IMR-90 (cell line): Measurements from ENCODE around the gene METTL27. TPM values are rescaled to one million over a fixed set of nuclear protein-coding genes. Genes with fewer than 3 reads are reported as not detected.

ENCODE experiments used
- ATAC-seq: fragments of 200-7000 bp; cut with Tn5 transposase; 2 replicates; pipeline ENCODE4 v1.9.1; 2020; ENCODE audit warnings: low read depth, mild to moderate bottlenecking, moderate library complexity
- BruUV-seq: library from RNA; stranded (reverse); fragments of 400-500 nt; replicated peaks from 2 replicates; lab custom pipeline; 2021; lab: Mats Ljungman, UMichigan
- CTCF ChIA-PET: fragments of 300-600 bp; formaldehyde crosslinking; extraction: SDS; loops from one replicate; lab custom pipeline; 2021; ENCODE audit warnings: antibody characterized with exemption; lab: Yijun Ruan, JAX
- POLR2A ChIA-PET: fragments of 300-600 bp; sonication (Branson Sonifier 250); formaldehyde crosslinking; loops from one replicate; lab custom pipeline; 2022; ENCODE audit warnings: antibody characterized with exemption; ENCODE audit not compliant: unreplicated experiment; lab: Charles Lee
- DNase-seq: peaks from one replicate; pipeline ENCODE4 v3.0.0; 2013
- H2AFZ ChIP-seq: replicated peaks from 2 replicates; pipeline ENCODE3; 2013; ENCODE audit warnings: low read length, mild to moderate bottlenecking; ENCODE audit not compliant: poor library complexity
- H2AK5ac ChIP-seq: 2 replicates; pipeline ENCODE4 v1.6.1; 2013; ENCODE audit warnings: low read depth, low read length, inconsistent platforms
- H2AK9ac ChIP-seq: replicated peaks from 2 replicates; pipeline ENCODE3; 2013; ENCODE audit warnings: mild to moderate bottlenecking, low read depth, low read length, moderate library complexity; ENCODE audit not compliant: poor library complexity
- H2BK120ac ChIP-seq: 2 replicates; pipeline ENCODE4 v1.6.1; 2013; ENCODE audit warnings: low read depth, low read length, inconsistent platforms
- H2BK15ac ChIP-seq: 3 replicates; pipeline ENCODE4 v1.6.1; 2013; ENCODE audit warnings: low read depth, low read length, inconsistent platforms
- H2BK20ac ChIP-seq: 2 replicates; pipeline ENCODE4 v1.6.1; 2013; ENCODE audit warnings: low read depth, mild to moderate bottlenecking, inconsistent platforms, low read length, moderate library complexity
- H2BK5ac ChIP-seq: 2 replicates; pipeline ENCODE4 v1.6.1; 2013; ENCODE audit warnings: mild to moderate bottlenecking, low read depth, low read length, inconsistent platforms; ENCODE audit not compliant: poor library complexity, severe bottlenecking
- H3K14ac ChIP-seq: replicated peaks from 2 replicates; pipeline ENCODE4 v1.6.1; 2013; ENCODE audit warnings: low read depth, low read length, inconsistent platforms
- H3K18ac ChIP-seq: 2 replicates; pipeline ENCODE4 v1.6.1; 2013; ENCODE audit warnings: low read depth, low read length, control low read depth
- H3K23ac ChIP-seq: 2 replicates; pipeline ENCODE4 v1.6.1; 2013; ENCODE audit warnings: low read depth, low read length, inconsistent platforms
- H3K27ac ChIP-seq: 2 replicates; pipeline ENCODE4 v1.5.1; 2013; ENCODE audit warnings: mild to moderate bottlenecking, control low read depth, low read length; ENCODE audit not compliant: insufficient read depth
- H3K27me3 ChIP-seq: 2 replicates; pipeline ENCODE4 v1.6.1; 2013; ENCODE audit warnings: low read length; ENCODE audit not compliant: control insufficient read depth, insufficient read depth
- H3K36me3 ChIP-seq: 2 replicates; pipeline ENCODE4 v1.6.1; 2013; ENCODE audit warnings: low read length, mixed read lengths; ENCODE audit not compliant: control insufficient read depth, insufficient read depth
- H3K4ac ChIP-seq: 2 replicates; pipeline ENCODE4 v1.6.1; 2013; ENCODE audit warnings: low read depth, low read length, inconsistent platforms
- H3K4me1 ChIP-seq: 2 replicates; pipeline ENCODE4 v1.6.1; 2013; ENCODE audit warnings: low read length, mixed read lengths; ENCODE audit not compliant: control insufficient read depth, insufficient read depth
- H3K4me2 ChIP-seq: 2 replicates; pipeline ENCODE4 v1.6.1; 2013; ENCODE audit warnings: low read depth, mild to moderate bottlenecking, control low read depth, low read length, moderate library complexity
- H3K4me3 ChIP-seq: 2 replicates; pipeline ENCODE4 v1.5.1; 2013; ENCODE audit warnings: low read depth, mild to moderate bottlenecking, control low read depth, low read length, moderate library complexity; ENCODE audit not compliant: insufficient read depth
- H3K56ac ChIP-seq: 2 replicates; pipeline ENCODE4 v1.6.1; 2013; ENCODE audit warnings: low read length, inconsistent platforms; ENCODE audit not compliant: insufficient read depth; ENCODE audit errors: extremely low read depth
- H3K79me1 ChIP-seq, 2 experiments: 2 replicates each; pipeline ENCODE4 v1.6.1; 2013; ENCODE audit warnings: low read length in 2 of 2, inconsistent platforms in 1 of 2, low read depth in 1 of 2
- H3K9ac ChIP-seq: 2 replicates; pipeline ENCODE4 v1.6.1; 2013; ENCODE audit warnings: low read depth, low read length, control low read depth
- H3K9me1 ChIP-seq: 2 replicates; pipeline ENCODE4 v1.6.1; 2013; ENCODE audit warnings: low read length, inconsistent platforms; ENCODE audit not compliant: insufficient read depth
- H3K9me3 ChIP-seq: 2 replicates; pipeline ENCODE4 v1.6.1; 2013; ENCODE audit warnings: low read length; ENCODE audit not compliant: control insufficient read depth, insufficient read depth
- H4K20me1 ChIP-seq: 2 replicates; pipeline ENCODE4 v1.6.1; 2013; ENCODE audit warnings: low read length, inconsistent platforms; ENCODE audit not compliant: insufficient read depth
- H4K5ac ChIP-seq: 2 replicates; pipeline ENCODE4 v1.6.1; 2013; ENCODE audit warnings: mild to moderate bottlenecking, low read depth, low read length, control low read depth
- H4K8ac ChIP-seq, 2 experiments: 2 replicates each; pipeline ENCODE4 v1.6.1; 2013; ENCODE audit warnings: low read depth in 2 of 2, low read length in 2 of 2, control low read depth in 1 of 2, inconsistent platforms in 1 of 2
- H4K91ac ChIP-seq: 2 replicates; pipeline ENCODE4 v1.6.1; 2013; ENCODE audit warnings: low read depth, low read length, inconsistent platforms; ENCODE audit not compliant: insufficient read depth
- ELK1 ChIP-seq: fragments of 150-350 bp; IDR thresholded peaks from 2 replicates; pipeline ENCODE4 v1.6.1; 2016; ENCODE audit warnings: low read depth, mild to moderate bottlenecking, low read length, moderate library complexity, borderline replicate concordance
- MXI1 ChIP-seq: IDR thresholded peaks from 2 replicates; pipeline ENCODE4 v1.6.1; 2012; ENCODE audit warnings: low read depth, mild to moderate bottlenecking, low read length, moderate library complexity, borderline replicate concordance
- POLR2A ChIP-seq: IDR thresholded peaks from 2 replicates; pipeline ENCODE4 v1.6.1; 2012; ENCODE audit warnings: mild to moderate bottlenecking, low read depth, low read length
- USF2 ChIP-seq: fragments of 150-350 bp; IDR thresholded peaks from 2 replicates; pipeline ENCODE4 v1.6.1; 2017; ENCODE audit warnings: mild to moderate bottlenecking, antibody characterized with exemption, low read length, low read depth
- WGBS, 2 experiments: methylation state at CpG; one replicate each; pipeline versions ENCODE4 v1.1.5 to v1.1.7; 2013; ENCODE audit warnings: missing lambda C conversion rate in 2 of 2; ENCODE audit not compliant: insufficient read length in 1 of 2; ENCODE audit errors: extremely low coverage in 2 of 2; 5-methylcytosine and 5-hydroxymethylcytosine counted together
- dilution Hi-C: fragments of 300-500 bp; cut with HindIII; formaldehyde crosslinking; loops from one replicate; pipeline ENCODE4 v1.14.3; 2018; ENCODE audit warnings: low sequenced_read_pairs; ENCODE audit not compliant: unreplicated experiment
- in situ Hi-C: fragments of 300-500 bp; cut with MboI; formaldehyde crosslinking; loops from 3 replicates; pipeline ENCODE4 v1.14.3; 2019; ENCODE audit warnings: low sequenced_read_pairs, inconsistent platforms, mixed read lengths
- intact Hi-C: fragments of 100-400 bp; cut with micrococcal nuclease; formaldehyde crosslinking; loops from 2 replicates; pipeline ENCODE4 v1.10.0; 2022
- polyA plus RNA-seq, 3 experiments: library from polyadenylated mRNA; depleted of rRNA; stranded (reverse); fragments of >200 nt; gene quantifications; 2 replicates each; pipeline ENCODE4 v1.2.3, GENCODE V29; 2012; ENCODE audit warnings: low replicate concordance in 1 of 3
- total RNA-seq: library from RNA; depleted of rRNA; stranded (reverse); fragments of >200 nt; gene quantifications from 2 replicates; pipeline ENCODE4 v1.2.3, GENCODE V29; 2012

Gene METTL27
- total and polyA plus RNA-seq, 2 of the 4 experiments (the other 2 are of a cell fraction), result 2.3 to 4.3 TPM

GRCh38 chr7:73831584-73831833 is 10.8 kb downstream of the METTL27 start:
- Histone ChIP-seq H3K4me2 (no peak overlapping the region), H4K8ac (peak overlapping the region in 1 of 2 experiments; percentile 47; a peak in 1 of 4 replicates), H4K5ac (no peak overlapping the region), H4K20me1 (no peaks in the 10 kb centered on the region), H3K9me1 (peaks cover 31% of the 10 kb centered on the region), H3K4me1 (peaks cover 11% of the 10 kb centered on the region), H3K56ac (no peak overlapping the region), H3K14ac (0 out of 2 replicates have a peak overlapping the region, but pooled peaks have one; percentile 41), H3K18ac (no peak overlapping the region), H2AK9ac (peak overlapping the region; percentile 90), H2BK5ac (peak overlapping the region; percentile 35), H3K9ac (no peak overlapping the region), H3K79me1 (peaks cover 0 to 11% of the 10 kb centered on the region in 2 experiments; a peak in 1 of 4 replicates), H2BK20ac (peak overlapping the region; percentile 61; the same call in 1 of the 2 replicates), H3K36me3 (no peaks in the 10 kb centered on the region), H3K27ac (no peak overlapping the region), H3K27me3 (no peaks in the 10 kb centered on the region), H4K91ac (0 out of 2 replicates have a peak overlapping the region, but pooled peaks have one; percentile 49), H3K4me3 (no peak overlapping the region), H3K9me3 (no peaks in the 10 kb centered on the region), H3K23ac (no peak overlapping the region), H2BK120ac (no peak overlapping the region), H3K4ac (peak overlapping the region; percentile 72), H2AK5ac (peak overlapping the region; percentile 58), H2AFZ (peak overlapping the region; percentile 81), H2BK15ac (peak overlapping the region; percentile 40; the same call in 1 of the 3 replicates)
- dilution Hi-C loops, result no loop called here
- ATAC-seq, result no peak
- intact Hi-C loops, result no loop called here
- no TSS peak for BruUV-seq
- ChIA-PET CTCF (no interaction called here), POLR2A (no interaction called here)
- DNase-seq, result no peak
- WGBS, 2 experiments, result 86% methylated on average over 16 of the region's 16 CpGs; no CpG with 5 or more reads in 1 of the 2 experiments
- in situ Hi-C loops, result no loop called here
- TF ChIP-seq ELK1, result no peak
- no peak for TF ChIP-seq USF2
- TF ChIP-seq POLR2A, result no peak
- TF ChIP-seq MXI1, result no peak
